Pancreas (tissue), 10 donors: ENCODE results near the gene MRC1. TPM values are rescaled to one million over a fixed set of nuclear protein-coding genes. Genes with fewer than 3 reads are reported as not detected.
A peak's percentile ranks its signal among the peaks of the same experiment; 100 is the strongest.

Source experiments
- ATAC-seq, 4 donors: fragments of 200-7000 bp; cut with Tn5 transposase; one replicate each; pipeline versions ENCODE4 v1.8.0 to v1.9.1; 2020; ENCODE audit warnings: mild to moderate bottlenecking in 4 of 4, moderate library complexity in 4 of 4
- DNase-seq, 6 donors: peaks; one replicate each; pipeline ENCODE4 v3.0.0-alpha.2; 2020
- FAIRE-seq: peaks from 2 replicates; lab custom pipeline; 2012; peaks lifted over from hg19 to GRCh38; lab: Jason Lieb, UNC
- H3K27ac ChIP-seq, 4 donors: fragments of 200-600 bp; sonication (generic); 1 replicate in 3 of 4; 2 replicates in 1 of 4; pipeline versions ENCODE4 v1.5.0 to v1.8.0; 2020
- H3K27me3 ChIP-seq, 4 donors: fragments of 200-600 bp; one replicate each; pipeline ENCODE4 v1.8.0; 2021
- H3K36me3 ChIP-seq, 3 donors: fragments of 200-600 bp; sonication (generic) in 1 of 3; one replicate each; pipeline versions ENCODE4 v1.5.0 to v1.8.0; 2020 to 2021
- H3K4me1 ChIP-seq, 3 donors: fragments of 200-600 bp; one replicate each; pipeline ENCODE4 v1.8.0; 2021
- H3K4me3 ChIP-seq, 4 donors: fragments of 200-600 bp; sonication (generic) in 2 of 4; one replicate each; pipeline versions ENCODE4 v1.5.0 to v1.8.0; 2020 to 2021
- H3K9me3 ChIP-seq, 4 donors: fragments of 200-600 bp; one replicate each; pipeline ENCODE4 v1.8.0; 2021
- WGBS, 2 donors: extraction: QIAGEN DNeasy Blood & Tissue Kit; methylation state at CpG; one replicate each; pipeline ENCODE4 v1.1.7; 2013; 5-methylcytosine and 5-hydroxymethylcytosine counted together
- intact Hi-C, 3 donors: fragments of 100-400 bp; cut with DNase I; formaldehyde crosslinking; loops; one replicate each; pipeline versions ENCODE4 v1.11.1 to v1.14.2; 2022
- polyA plus RNA-seq, 2 donors: library from polyadenylated mRNA; stranded (reverse); fragments of 200-250 nt; gene quantifications; one replicate each; pipeline ENCODE4 v1.2.3, GENCODE V29; 2013
- total RNA-seq, 6 donors: library from RNA; stranded (reverse); fragmentation: NEBNext Ultra II Directional in 4 of 6; extraction: Animal tissue kit (Norgen Biotek cat#: 25700) in 4 of 6; gene quantifications; one replicate each; pipeline versions ENCODE4 v1.2.1 to v1.2.4, GENCODE V29; 2021 to 2023
- TF ChIP-seq, protein P1 (sequence below), 4 donors: fragments of 200-600 bp; sonication (generic) in 3 of 4; IDR thresholded peaks; one replicate each; pipeline versions ENCODE4 v1.5.0 to v1.8.0; 2021; ENCODE audit warnings: antibody characterized with exemption in 4 of 4
- donor health status: healthy with polysubstance abuse.
- donor health status: DM: no; HTN: no; CAD: no; lungs with moderate emphysema.
- donor health status: DM: no; HTN: no; CAD: no.
- donor health status: control.
- donor health status: control.
- donor health status: Bipolar disorder and iron deficiency.
- donor health status: DM: yes; HTN: yes; CAD: no.
- donor health status: DM: no; HTN: no; CAD: no.
- donor health status: DM: no; HTN: no; CAD: no.
- donor health status: DM: yes; HTN: yes; CAD: no.

MRC1 gene
- total and polyA plus RNA-seq, 8 donors, result 1.2 to 23.6 (median 3.1) TPM

DNA sequence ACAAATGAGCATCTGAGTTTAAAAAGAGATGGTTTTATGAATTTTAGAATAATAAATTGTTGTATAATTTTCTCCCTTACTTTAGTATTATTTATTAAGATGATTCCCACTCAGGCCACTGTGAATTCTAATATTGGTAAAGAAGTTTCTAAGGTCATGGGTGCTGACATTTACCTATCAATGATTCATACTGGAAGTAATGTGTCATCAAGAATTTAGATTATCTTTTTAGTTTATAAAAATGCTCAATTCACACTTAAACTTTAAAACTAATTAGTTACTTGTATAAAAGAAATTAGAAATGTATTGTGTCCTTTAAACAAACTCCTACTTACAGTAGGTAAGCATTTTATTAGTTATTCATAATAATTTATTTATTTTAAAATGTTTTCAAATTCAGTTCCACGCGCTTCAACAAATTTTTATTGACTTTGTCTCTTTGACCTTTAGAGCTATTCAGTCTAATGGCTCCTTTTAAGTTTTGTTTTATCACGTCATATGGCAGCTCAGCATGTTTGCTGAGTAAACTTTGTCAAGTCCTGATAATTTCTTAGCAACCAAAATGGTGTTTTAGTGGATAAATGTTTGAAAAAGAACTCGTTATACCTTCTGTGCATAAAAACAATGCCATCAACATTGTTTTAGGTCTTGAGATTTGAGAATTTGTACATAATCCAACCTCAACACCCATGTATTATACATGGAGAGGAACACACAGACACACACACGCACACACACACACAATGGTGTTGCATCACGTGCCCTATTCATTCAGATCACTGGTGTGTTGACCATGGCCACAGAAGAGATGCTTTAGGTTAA lies 15.1 kb upstream of the MRC1 start:
- DNase-seq, result peak in 1 of 6 donors; percentile 40
- peak; percentile 97 for FAIRE-seq
- peak; percentile 91 to 95 (median 92) for ATAC-seq

DNA sequence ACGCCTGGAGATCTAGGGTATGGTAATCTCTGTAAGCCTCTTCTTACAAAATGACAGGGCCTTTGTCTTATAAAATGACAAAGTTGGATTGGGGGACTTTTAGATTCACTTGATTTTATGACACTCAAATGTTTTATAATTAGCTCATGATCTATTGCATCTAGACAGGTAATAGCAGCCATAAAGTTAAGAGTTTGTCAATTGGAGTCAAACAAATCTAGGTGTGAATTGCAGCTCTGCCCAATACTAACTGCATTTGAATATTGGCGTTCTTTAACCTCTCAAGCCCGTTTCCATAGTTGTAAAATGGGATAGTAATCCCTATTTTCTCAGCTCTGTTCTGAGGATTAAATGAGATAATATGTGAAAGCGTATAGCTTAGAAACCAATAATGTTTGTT lies 14.1 kb upstream of the MRC1 start:
- Histone ChIP-seq H3K27ac (peak overlapping the region in 2 of 4 donors; percentile 64 to 82), H3K4me1 (peaks cover 6 to 24% (median 15%) of the 10 kb centered on the region in 3 donors), H3K4me3 (no peak overlapping the region), H3K9me3 (no peaks in the 10 kb centered on the region), H3K27me3 (no peaks in the 10 kb centered on the region), H3K36me3 (no peaks in the 10 kb centered on the region)
- ATAC-seq (no peak), DNase-seq (no peak), FAIRE-seq (peak; percentile 51)
- 90 to 95% methylated on average over 4 of the region's 4 CpGs for WGBS, 2 donors
- intact Hi-C loops, result no loop called here
- TF ChIP-seq, protein P1, sequence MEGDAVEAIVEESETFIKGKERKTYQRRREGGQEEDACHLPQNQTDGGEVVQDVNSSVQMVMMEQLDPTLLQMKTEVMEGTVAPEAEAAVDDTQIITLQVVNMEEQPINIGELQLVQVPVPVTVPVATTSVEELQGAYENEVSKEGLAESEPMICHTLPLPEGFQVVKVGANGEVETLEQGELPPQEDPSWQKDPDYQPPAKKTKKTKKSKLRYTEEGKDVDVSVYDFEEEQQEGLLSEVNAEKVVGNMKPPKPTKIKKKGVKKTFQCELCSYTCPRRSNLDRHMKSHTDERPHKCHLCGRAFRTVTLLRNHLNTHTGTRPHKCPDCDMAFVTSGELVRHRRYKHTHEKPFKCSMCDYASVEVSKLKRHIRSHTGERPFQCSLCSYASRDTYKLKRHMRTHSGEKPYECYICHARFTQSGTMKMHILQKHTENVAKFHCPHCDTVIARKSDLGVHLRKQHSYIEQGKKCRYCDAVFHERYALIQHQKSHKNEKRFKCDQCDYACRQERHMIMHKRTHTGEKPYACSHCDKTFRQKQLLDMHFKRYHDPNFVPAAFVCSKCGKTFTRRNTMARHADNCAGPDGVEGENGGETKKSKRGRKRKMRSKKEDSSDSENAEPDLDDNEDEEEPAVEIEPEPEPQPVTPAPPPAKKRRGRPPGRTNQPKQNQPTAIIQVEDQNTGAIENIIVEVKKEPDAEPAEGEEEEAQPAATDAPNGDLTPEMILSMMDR (IDR thresholded peaks at IDR 0.05), result no peak

More for the DNA sequence above, 15.1 kb upstream of the MRC1 start:
- H3K27ac ChIP-seq, result peak overlapping the region; percentile 37 to 82 (median 60)
- TF ChIP-seq, protein P1 (IDR thresholded peaks at IDR 0.05), result no peak
- no peaks in the 10 kb centered on the region for H3K36me3 ChIP-seq
- no peaks in the 10 kb centered on the region for H3K9me3 ChIP-seq
- no peaks in the 10 kb centered on the region for H3K27me3 ChIP-seq
- no peak overlapping the region for H3K4me3 ChIP-seq
- intact Hi-C loops, result no loop called here
- peaks cover 6 to 24% (median 15%) of the 10 kb centered on the region in 3 donors for H3K4me1 ChIP-seq
- WGBS, 2 donors, result 18 to 20% methylated on average over 6 of the region's 6 CpGs

DNA sequence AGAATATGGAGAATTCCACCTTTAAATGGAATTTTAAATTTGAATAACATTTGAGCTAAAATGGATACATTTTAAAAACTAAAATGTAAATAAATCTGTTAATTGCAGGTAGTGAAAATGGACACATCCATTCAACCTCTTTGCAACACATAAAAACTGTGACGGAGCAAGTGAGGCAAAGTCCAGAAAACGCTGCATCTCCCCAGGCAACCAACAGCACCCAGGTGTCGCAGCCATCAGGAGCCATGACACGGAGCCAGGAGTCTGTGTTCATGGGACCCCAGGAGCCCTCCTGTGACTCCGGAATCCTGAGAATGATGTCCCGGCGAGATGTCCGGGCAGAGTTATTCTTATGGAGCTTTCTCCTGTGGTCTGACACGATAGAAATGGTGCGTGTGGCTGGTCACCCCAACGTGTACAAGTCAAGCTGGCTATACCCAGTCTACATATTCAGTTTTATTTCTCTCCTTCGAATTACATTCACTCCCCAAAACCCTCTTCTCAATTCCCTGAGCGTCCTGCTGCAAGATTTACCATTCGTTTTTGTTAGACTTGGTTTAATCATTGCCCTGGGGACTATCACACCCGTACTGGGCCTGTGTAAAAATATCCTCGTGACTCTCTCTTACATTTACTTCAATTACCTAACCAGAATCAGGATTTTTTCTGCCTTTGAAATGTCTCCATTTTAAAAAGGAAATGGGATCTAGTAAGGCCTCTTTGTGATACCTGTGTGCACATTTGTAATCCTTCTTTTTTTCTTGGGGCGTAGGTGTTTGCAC lies 13.1 kb upstream of the MRC1 start:
- Histone ChIP-seq H3K36me3 (no peaks in the 10 kb centered on the region), H3K27ac (no peak overlapping the region), H3K9me3 (no peaks in the 10 kb centered on the region), H3K27me3 (no peaks in the 10 kb centered on the region), H3K4me1 (peaks cover 6 to 24% (median 15%) of the 10 kb centered on the region in 3 donors), H3K4me3 (no peak overlapping the region)
- ATAC-seq, result no peak
- WGBS, 2 donors, result 79 to 84% methylated on average over 17 of the region's 17 CpGs
- intact Hi-C loops, result no loop called here
- no peak for DNase-seq
- TF ChIP-seq, protein P1 (IDR thresholded peaks at IDR 0.05), result no peak
- FAIRE-seq, result peak; percentile 74

DNA sequence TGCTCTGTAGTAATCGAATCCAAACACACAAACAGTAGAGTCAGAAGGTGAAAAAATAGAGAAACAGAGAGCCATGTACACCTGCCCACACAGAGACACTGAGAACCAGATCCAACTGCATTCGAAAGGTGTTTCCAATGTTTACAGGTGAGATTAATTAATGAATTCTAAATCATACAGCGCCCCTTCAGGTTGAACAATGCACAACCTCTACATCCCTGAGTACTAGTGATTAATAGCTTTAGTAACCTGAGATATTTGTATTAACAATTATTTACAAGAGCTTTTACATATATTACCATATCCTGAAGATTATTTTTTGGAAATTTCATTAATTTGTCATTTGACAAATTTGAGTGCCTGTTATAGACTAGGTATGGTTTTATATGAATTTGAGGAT lies 7.6 kb upstream of the MRC1 start:
- Histone ChIP-seq H3K4me3 (no peak overlapping the region), H3K9me3 (no peaks in the 10 kb centered on the region), H3K36me3 (no peaks in the 10 kb centered on the region), H3K27me3 (no peaks in the 10 kb centered on the region), H3K4me1 (no peaks in the 10 kb centered on the region), H3K27ac (no peak overlapping the region)
- 73 to 80% methylated on average over 3 of the region's 3 CpGs for WGBS, 2 donors
- TF ChIP-seq, protein P1 (IDR thresholded peaks at IDR 0.05), result no peak
- FAIRE-seq (no peak), ATAC-seq (peak in 3 of 4 donors; percentile 29 to 56 (median 51)), DNase-seq (no peak)
- intact Hi-C loops, result no loop called here
